GM19455 (cell line): Measurements from ENCODE around the gene NDUFA13.

ENCODE experiments used
- ATAC-seq: cut with Tn5 transposase; IDR thresholded peaks from one replicate; pipeline ENCODE4 v1.9.1; 2021; ENCODE audit not compliant: unreplicated experiment

The NDUFA13 gene

GRCh38 chr19:19488875-19489690 is 26.9 kb upstream of the NDUFA13 start:
- ATAC-seq, result peak; percentile 56

GRCh38 chr19:19489804-19490204 is 26.2 kb upstream of the NDUFA13 start:
- ATAC-seq, result no peak

GRCh38 chr19:19490214-19490968 is 25.6 kb upstream of the NDUFA13 start:
- ATAC-seq, result no peak

- ATAC-seq, result no peak
Observed at GRCh38 chr19:19491321-19492025, 24.6 kb upstream of the NDUFA13 start.

- ATAC-seq, result no peak
Observed at GRCh38 chr19:19492026-19492610, 23.9 kb upstream of the NDUFA13 start.

GRCh38 chr19:19493841-19494546 is 22.0 kb upstream of the NDUFA13 start:
- no peak for ATAC-seq

GRCh38 chr19:19495614-19496603 is 20.1 kb upstream of the NDUFA13 start:
- no peak for ATAC-seq

GRCh38 chr19:19498255-19498991 is 17.6 kb upstream of the NDUFA13 start:
- ATAC-seq, result no peak

- no peak for ATAC-seq
Observed at GRCh38 chr19:19499272-19499995, 16.6 kb upstream of the NDUFA13 start.

- ATAC-seq, result no peak
Observed at GRCh38 chr19:19500975-19501644, 14.9 kb upstream of the NDUFA13 start.

- no peak for ATAC-seq
Observed at GRCh38 chr19:19501798-19502197, 14.2 kb upstream of the NDUFA13 start.

- ATAC-seq, result no peak
Observed at GRCh38 chr19:19502281-19502680, 13.7 kb upstream of the NDUFA13 start.

GRCh38 chr19:19502808-19503602 is 13.0 kb upstream of the NDUFA13 start:
- no peak for ATAC-seq

- no peak for ATAC-seq
Observed at GRCh38 chr19:19504754-19505668, 11.0 kb upstream of the NDUFA13 start.

GRCh38 chr19:19505669-19506326 is 10.2 kb upstream of the NDUFA13 start:
- no peak for ATAC-seq
